ENCODE measurements around the gene KCNQ5.
"Not testable (repeated sequence)": the region's sequence is repeated elsewhere in the genome, so short reads cannot be mapped to it uniquely, and the experiment has no call there.

Gene KCNQ5

GRCh38 chr6:72967329-72967728 is 345.5 kb downstream of the KCNQ5 start:
- Histone ChIP-seq H3K9ac (ENCODE audit: low read depth in 1 of 2, low read length in 2 of 2) (no peak overlapping the region), H3K27me3 (ENCODE audit: control insufficient read depth in 2 of 2, insufficient read depth in 2 of 2, low read length in 2 of 2) (no peaks in the 10 kb centered on the region), H3K9me3 (ENCODE audit: control insufficient read depth in 2 of 2, low read length in 2 of 2) (no peaks in the 10 kb centered on the region), H3K4me3 (ENCODE audit: low read length in 2 of 2) (no peak overlapping the region), H3K27ac (ENCODE audit: low read depth in 2 of 2, low read length in 2 of 2) (no peak overlapping the region), H3K4me1 (ENCODE audit: control insufficient read depth in 2 of 2, insufficient read depth in 2 of 2, low read length in 2 of 2) (no peaks in the 10 kb centered on the region), H3K36me3 (ENCODE audit: control insufficient read depth in 2 of 2, insufficient read depth in 2 of 2, low read length in 2 of 2) (no peaks in the 10 kb centered on the region)

GRCh38 chr6:72968704-72969103 is 346.8 kb downstream of the KCNQ5 start:
- Histone ChIP-seq H3K27ac (ENCODE audit: low read depth in 2 of 2, low read length in 2 of 2) (no peak overlapping the region), H3K36me3 (ENCODE audit: control insufficient read depth in 2 of 2, insufficient read depth in 2 of 2, low read length in 2 of 2) (no peaks in the 10 kb centered on the region), H3K9ac (ENCODE audit: low read depth in 1 of 2, low read length in 2 of 2) (no peak overlapping the region), H3K4me1 (ENCODE audit: control insufficient read depth in 2 of 2, insufficient read depth in 2 of 2, low read length in 2 of 2) (no peaks in the 10 kb centered on the region), H3K9me3 (ENCODE audit: control insufficient read depth in 2 of 2, low read length in 2 of 2) (no peaks in the 10 kb centered on the region), H3K4me3 (ENCODE audit: low read length in 2 of 2) (no peak overlapping the region), H3K27me3 (ENCODE audit: control insufficient read depth in 2 of 2, insufficient read depth in 2 of 2, low read length in 2 of 2) (no peaks in the 10 kb centered on the region)

- Histone ChIP-seq H3K9me3 (ENCODE audit: control insufficient read depth in 2 of 2, low read length in 2 of 2) (no peaks in the 10 kb centered on the region), H3K4me3 (ENCODE audit: low read length in 2 of 2) (no peak overlapping the region), H3K27ac (ENCODE audit: low read depth in 2 of 2, low read length in 2 of 2) (no peak overlapping the region), H3K36me3 (ENCODE audit: control insufficient read depth in 2 of 2, insufficient read depth in 2 of 2, low read length in 2 of 2) (no peaks in the 10 kb centered on the region), H3K9ac (ENCODE audit: low read depth in 1 of 2, low read length in 2 of 2) (no peak overlapping the region), H3K4me1 (ENCODE audit: control insufficient read depth in 2 of 2, insufficient read depth in 2 of 2, low read length in 2 of 2) (no peaks in the 10 kb centered on the region), H3K27me3 (ENCODE audit: control insufficient read depth in 2 of 2, insufficient read depth in 2 of 2, low read length in 2 of 2) (no peaks in the 10 kb centered on the region)
These were observed 347.8 kb downstream of the KCNQ5 start for GRCh38 chr6:72969666-72970065.

GRCh38 chr6:72972579-72972978 is 350.7 kb downstream of the KCNQ5 start:
- no peaks in the 10 kb centered on the region for H3K36me3 ChIP-seq (ENCODE audit: control insufficient read depth in 2 of 2, insufficient read depth in 2 of 2, low read length in 2 of 2)
- H3K9me3 ChIP-seq (ENCODE audit: control insufficient read depth in 2 of 2, low read length in 2 of 2) = no peaks in the 10 kb centered on the region
- H3K27ac ChIP-seq (ENCODE audit: low read depth in 2 of 2, low read length in 2 of 2) = no peak overlapping the region
- H3K4me1 ChIP-seq (ENCODE audit: control insufficient read depth in 2 of 2, insufficient read depth in 2 of 2, low read length in 2 of 2) = no peaks in the 10 kb centered on the region
- no peaks in the 10 kb centered on the region for H3K27me3 ChIP-seq (ENCODE audit: control insufficient read depth in 2 of 2, insufficient read depth in 2 of 2, low read length in 2 of 2)
- no peak overlapping the region for H3K9ac ChIP-seq (ENCODE audit: low read depth in 1 of 2, low read length in 2 of 2)
- no peak overlapping the region for H3K4me3 ChIP-seq (ENCODE audit: low read length in 2 of 2)

- no peak overlapping the region for H3K27ac ChIP-seq (ENCODE audit: low read depth in 2 of 2, low read length in 2 of 2)
- no peak overlapping the region for H3K9ac ChIP-seq (ENCODE audit: low read depth in 1 of 2, low read length in 2 of 2)
- no peak overlapping the region for H3K4me3 ChIP-seq (ENCODE audit: low read length in 2 of 2)
- no peaks in the 10 kb centered on the region for H3K4me1 ChIP-seq (ENCODE audit: control insufficient read depth in 2 of 2, insufficient read depth in 2 of 2, low read length in 2 of 2)
- no peaks in the 10 kb centered on the region for H3K27me3 ChIP-seq (ENCODE audit: control insufficient read depth in 2 of 2, insufficient read depth in 2 of 2, low read length in 2 of 2)
- H3K36me3 ChIP-seq (ENCODE audit: control insufficient read depth in 2 of 2, insufficient read depth in 2 of 2, low read length in 2 of 2) = no peaks in the 10 kb centered on the region
- H3K9me3 ChIP-seq (ENCODE audit: control insufficient read depth in 2 of 2, low read length in 2 of 2) = no peaks in the 10 kb centered on the region
These were observed 352.4 kb downstream of the KCNQ5 start for GRCh38 chr6:72974276-72974675.

GRCh38 chr6:72975352-72975752 is 353.5 kb downstream of the KCNQ5 start:
- H3K4me1 ChIP-seq (ENCODE audit: control insufficient read depth in 2 of 2, insufficient read depth in 2 of 2, low read length in 2 of 2) = no peaks in the 10 kb centered on the region
- H3K9me3 ChIP-seq (ENCODE audit: control insufficient read depth in 2 of 2, low read length in 2 of 2) = no peaks in the 10 kb centered on the region
- H3K27ac ChIP-seq (ENCODE audit: low read depth in 2 of 2, low read length in 2 of 2) = no peak overlapping the region
- no peaks in the 10 kb centered on the region for H3K27me3 ChIP-seq (ENCODE audit: control insufficient read depth in 2 of 2, insufficient read depth in 2 of 2, low read length in 2 of 2)
- H3K4me3 ChIP-seq (ENCODE audit: low read length in 2 of 2) = no peak overlapping the region
- no peak overlapping the region for H3K9ac ChIP-seq (ENCODE audit: low read depth in 1 of 2, low read length in 2 of 2)
- H3K36me3 ChIP-seq (ENCODE audit: control insufficient read depth in 2 of 2, insufficient read depth in 2 of 2, low read length in 2 of 2) = no peaks in the 10 kb centered on the region

GRCh38 chr6:72976484-72976883 is 354.6 kb downstream of the KCNQ5 start:
- Histone ChIP-seq H3K4me1 (ENCODE audit: control insufficient read depth in 2 of 2, insufficient read depth in 2 of 2, low read length in 2 of 2) (no peaks in the 10 kb centered on the region), H3K27me3 (ENCODE audit: control insufficient read depth in 2 of 2, insufficient read depth in 2 of 2, low read length in 2 of 2) (no peaks in the 10 kb centered on the region), H3K9ac (ENCODE audit: low read depth in 1 of 2, low read length in 2 of 2) (no peak overlapping the region), H3K27ac (ENCODE audit: low read depth in 2 of 2, low read length in 2 of 2) (no peak overlapping the region), H3K4me3 (ENCODE audit: low read length in 2 of 2) (no peak overlapping the region), H3K9me3 (ENCODE audit: control insufficient read depth in 2 of 2, low read length in 2 of 2) (no peaks in the 10 kb centered on the region), H3K36me3 (ENCODE audit: control insufficient read depth in 2 of 2, insufficient read depth in 2 of 2, low read length in 2 of 2) (no peaks in the 10 kb centered on the region)

GRCh38 chr6:72977114-72977513 is 355.2 kb downstream of the KCNQ5 start:
- H3K27ac ChIP-seq (ENCODE audit: low read depth in 2 of 2, low read length in 2 of 2) = no peak overlapping the region
- no peaks in the 10 kb centered on the region for H3K9me3 ChIP-seq (ENCODE audit: control insufficient read depth in 2 of 2, low read length in 2 of 2)
- H3K9ac ChIP-seq (ENCODE audit: low read depth in 1 of 2, low read length in 2 of 2) = no peak overlapping the region
- no peak overlapping the region for H3K4me3 ChIP-seq (ENCODE audit: low read length in 2 of 2)
- no peaks in the 10 kb centered on the region for H3K27me3 ChIP-seq (ENCODE audit: control insufficient read depth in 2 of 2, insufficient read depth in 2 of 2, low read length in 2 of 2)
- no peaks in the 10 kb centered on the region for H3K36me3 ChIP-seq (ENCODE audit: control insufficient read depth in 2 of 2, insufficient read depth in 2 of 2, low read length in 2 of 2)
- H3K4me1 ChIP-seq (ENCODE audit: control insufficient read depth in 2 of 2, insufficient read depth in 2 of 2, low read length in 2 of 2) = no peaks in the 10 kb centered on the region

GRCh38 chr6:72978808-72979207 is 356.9 kb downstream of the KCNQ5 start:
- not testable (repeated sequence) for H3K9ac ChIP-seq (ENCODE audit: low read depth in 1 of 2, low read length in 2 of 2); H3K4me3 ChIP-seq (ENCODE audit: low read length in 2 of 2); H3K36me3 ChIP-seq (ENCODE audit: control insufficient read depth in 2 of 2, insufficient read depth in 2 of 2, low read length in 2 of 2); H3K9me3 ChIP-seq (ENCODE audit: control insufficient read depth in 2 of 2, low read length in 2 of 2); H3K27me3 ChIP-seq (ENCODE audit: control insufficient read depth in 2 of 2, insufficient read depth in 2 of 2, low read length in 2 of 2); H3K4me1 ChIP-seq (ENCODE audit: control insufficient read depth in 2 of 2, insufficient read depth in 2 of 2, low read length in 2 of 2); H3K27ac ChIP-seq (ENCODE audit: low read depth in 2 of 2, low read length in 2 of 2)

- H3K4me1 ChIP-seq (ENCODE audit: control insufficient read depth in 2 of 2, insufficient read depth in 2 of 2, low read length in 2 of 2); H3K4me3 ChIP-seq (ENCODE audit: low read length in 2 of 2); H3K9ac ChIP-seq (ENCODE audit: low read depth in 1 of 2, low read length in 2 of 2); H3K36me3 ChIP-seq (ENCODE audit: control insufficient read depth in 2 of 2, insufficient read depth in 2 of 2, low read length in 2 of 2); H3K27ac ChIP-seq (ENCODE audit: low read depth in 2 of 2, low read length in 2 of 2); H3K27me3 ChIP-seq (ENCODE audit: control insufficient read depth in 2 of 2, insufficient read depth in 2 of 2, low read length in 2 of 2); H3K9me3 ChIP-seq (ENCODE audit: control insufficient read depth in 2 of 2, low read length in 2 of 2): not testable (repeated sequence)
These were observed 362.4 kb downstream of the KCNQ5 start for GRCh38 chr6:72984189-72984831.
